ENCODE results near the gene NUDT6.

DNA sequence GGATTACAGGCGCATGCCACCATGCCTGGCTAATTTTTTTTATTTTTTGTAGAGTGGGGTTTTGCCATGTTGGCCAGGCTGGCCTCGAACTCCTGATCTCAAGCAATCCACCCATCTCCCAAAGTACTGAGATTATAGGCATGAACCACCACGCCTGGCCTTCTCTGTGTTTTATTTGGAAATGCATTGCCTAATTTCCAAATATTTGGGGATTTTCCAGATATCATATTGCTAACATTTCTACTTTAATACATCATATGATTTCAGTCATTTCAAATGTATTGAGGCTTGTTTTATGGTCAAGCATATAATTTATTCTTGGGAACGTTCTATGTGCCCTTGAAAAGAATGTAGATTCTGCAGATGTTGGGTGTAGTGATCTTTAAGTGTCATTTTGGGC lies 57.0 kb downstream of the NUDT6 start:
- TF ChIP-seq, protein P1, sequence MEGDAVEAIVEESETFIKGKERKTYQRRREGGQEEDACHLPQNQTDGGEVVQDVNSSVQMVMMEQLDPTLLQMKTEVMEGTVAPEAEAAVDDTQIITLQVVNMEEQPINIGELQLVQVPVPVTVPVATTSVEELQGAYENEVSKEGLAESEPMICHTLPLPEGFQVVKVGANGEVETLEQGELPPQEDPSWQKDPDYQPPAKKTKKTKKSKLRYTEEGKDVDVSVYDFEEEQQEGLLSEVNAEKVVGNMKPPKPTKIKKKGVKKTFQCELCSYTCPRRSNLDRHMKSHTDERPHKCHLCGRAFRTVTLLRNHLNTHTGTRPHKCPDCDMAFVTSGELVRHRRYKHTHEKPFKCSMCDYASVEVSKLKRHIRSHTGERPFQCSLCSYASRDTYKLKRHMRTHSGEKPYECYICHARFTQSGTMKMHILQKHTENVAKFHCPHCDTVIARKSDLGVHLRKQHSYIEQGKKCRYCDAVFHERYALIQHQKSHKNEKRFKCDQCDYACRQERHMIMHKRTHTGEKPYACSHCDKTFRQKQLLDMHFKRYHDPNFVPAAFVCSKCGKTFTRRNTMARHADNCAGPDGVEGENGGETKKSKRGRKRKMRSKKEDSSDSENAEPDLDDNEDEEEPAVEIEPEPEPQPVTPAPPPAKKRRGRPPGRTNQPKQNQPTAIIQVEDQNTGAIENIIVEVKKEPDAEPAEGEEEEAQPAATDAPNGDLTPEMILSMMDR (IDR thresholded peaks at IDR 0.05) = no peak
- TF ChIP-seq POLR2A (IDR thresholded peaks at IDR 0.05) = no peak
